Fibroblast of gingiva (primary cell): ENCODE data around the gene SULT1A3.
A peak's percentile ranks its signal among the peaks of the same experiment; 100 is the strongest.
"Not testable (repeated sequence)": the region's sequence is repeated elsewhere in the genome, so short reads cannot be mapped to it uniquely, and the experiment has no call there.

Source experiments
- DNase-seq: peaks from one replicate; pipeline ENCODE4 v3.0.0-alpha.2; 2011; ENCODE audit warnings: low read depth

Gene SULT1A3

DNA sequence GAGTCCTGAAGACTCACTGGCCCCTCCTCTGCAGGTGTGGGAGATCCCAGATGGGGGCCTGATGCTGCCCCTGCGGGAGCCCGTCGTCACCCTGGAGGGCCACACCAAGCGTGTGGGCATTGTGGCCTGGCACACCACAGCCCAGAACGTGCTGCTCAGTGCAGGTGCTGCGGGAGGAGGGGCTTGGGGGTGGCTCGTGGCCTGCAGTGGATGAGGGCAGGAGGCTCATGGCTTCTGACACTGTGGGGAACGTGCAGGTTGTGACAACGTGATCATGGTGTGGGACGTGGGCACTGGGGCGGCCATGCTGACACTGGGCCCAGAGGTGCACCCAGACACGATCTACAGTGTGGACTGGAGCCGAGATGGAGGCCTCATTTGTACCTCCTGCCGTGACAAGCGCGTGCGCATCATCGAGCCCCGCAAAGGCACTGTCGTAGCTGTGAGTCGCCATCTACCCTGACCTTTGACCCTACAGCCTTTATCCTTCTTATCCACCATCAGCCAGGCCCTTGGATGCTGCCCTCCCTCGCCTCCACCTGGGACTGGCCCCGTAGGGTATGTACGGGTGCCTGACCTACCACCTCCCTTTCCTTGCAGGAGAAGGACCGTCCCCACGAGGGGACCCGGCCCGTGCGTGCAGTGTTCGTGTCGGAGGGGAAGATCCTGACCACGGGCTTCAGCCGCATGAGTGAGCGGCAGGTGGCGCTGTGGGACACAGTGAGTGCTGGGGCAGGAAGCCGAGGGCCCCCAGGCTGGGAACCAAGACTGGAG is 12.1 kb upstream of the SULT1A3 start:
- peak; percentile 13 for DNase-seq

DNA sequence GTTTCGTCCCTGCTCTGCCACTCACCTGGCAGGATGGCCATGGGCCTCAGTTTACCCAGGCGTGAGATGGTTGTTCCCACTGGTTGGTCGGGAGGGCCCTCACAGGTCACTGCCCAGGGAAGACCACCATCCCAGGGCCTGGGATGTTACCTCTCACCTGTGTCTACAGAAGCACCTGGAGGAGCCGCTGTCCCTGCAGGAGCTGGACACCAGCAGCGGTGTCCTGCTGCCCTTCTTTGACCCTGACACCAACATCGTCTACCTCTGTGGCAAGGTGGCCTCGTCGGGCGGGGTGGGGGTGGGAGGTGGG is 11.5 kb upstream of the SULT1A3 start:
- no peak for DNase-seq

DNA sequence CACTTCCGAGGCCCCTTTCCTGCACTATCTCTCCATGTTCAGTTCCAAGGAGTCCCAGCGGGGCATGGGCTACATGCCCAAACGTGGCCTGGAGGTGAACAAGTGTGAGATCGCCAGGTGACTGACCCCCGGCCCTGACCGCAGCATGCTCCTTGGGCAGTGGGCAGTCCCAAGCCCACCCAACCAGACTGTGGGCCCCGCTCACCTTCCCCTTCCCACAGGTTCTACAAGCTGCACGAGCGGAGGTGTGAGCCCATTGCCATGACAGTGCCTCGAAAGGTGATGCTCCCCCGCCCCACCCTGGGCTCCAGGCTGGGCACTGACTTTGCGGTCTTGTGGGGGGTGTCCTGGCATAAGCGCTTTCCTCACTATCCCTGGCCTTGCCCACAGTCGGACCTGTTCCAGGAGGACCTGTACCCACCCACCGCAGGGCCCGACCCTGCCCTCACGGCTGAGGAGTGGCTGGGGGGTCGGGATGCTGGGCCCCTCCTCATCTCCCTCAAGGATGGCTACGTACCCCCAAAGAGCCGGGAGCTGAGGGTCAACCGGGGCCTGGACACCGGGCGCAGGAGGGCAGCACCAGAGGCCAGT is 11.0 kb upstream of the SULT1A3 start:
- DNase-seq = no peak

DNA sequence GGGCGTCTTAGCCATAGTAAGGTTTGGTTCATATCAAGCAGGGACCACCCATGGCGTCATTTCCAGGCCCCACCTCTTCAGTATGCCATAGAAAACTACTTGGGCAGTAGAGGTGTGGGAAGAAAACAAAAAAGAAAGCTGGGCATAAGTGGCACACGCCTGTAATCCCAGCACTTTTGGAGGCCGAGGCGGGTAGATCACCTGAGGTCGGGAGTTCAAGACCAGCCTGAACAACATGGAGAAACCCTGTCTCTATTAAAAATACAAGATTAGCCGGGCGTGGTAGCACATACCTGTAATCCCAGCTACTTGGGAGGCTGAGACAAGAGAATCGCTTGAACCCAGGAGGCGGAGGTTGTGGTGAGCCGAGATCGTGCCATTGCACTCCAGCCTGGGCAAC is 7.9 kb upstream of the SULT1A3 start:
- DNase-seq = not testable (repeated sequence)

DNA sequence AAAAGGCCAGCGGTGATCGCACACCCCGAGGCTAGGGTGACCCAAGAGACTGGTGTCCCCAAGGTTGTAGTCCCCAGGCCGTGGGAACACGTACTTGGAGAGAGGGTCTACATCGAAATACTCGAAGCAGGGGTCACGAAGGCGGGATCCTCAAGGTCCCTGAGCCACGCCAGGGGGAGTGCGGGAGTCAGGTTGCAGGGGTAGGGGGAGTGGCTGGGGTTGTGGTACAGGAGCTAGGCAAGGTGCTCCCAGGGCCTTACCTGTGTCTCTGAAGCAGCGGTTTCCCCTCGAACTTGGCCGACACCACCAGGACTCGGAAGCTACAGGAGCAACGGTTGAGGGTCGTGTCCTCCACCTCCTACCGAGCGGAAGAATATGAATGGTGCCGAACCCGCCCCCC is 6.0 kb upstream of the SULT1A3 start:
- DNase-seq = not testable (repeated sequence)

DNA sequence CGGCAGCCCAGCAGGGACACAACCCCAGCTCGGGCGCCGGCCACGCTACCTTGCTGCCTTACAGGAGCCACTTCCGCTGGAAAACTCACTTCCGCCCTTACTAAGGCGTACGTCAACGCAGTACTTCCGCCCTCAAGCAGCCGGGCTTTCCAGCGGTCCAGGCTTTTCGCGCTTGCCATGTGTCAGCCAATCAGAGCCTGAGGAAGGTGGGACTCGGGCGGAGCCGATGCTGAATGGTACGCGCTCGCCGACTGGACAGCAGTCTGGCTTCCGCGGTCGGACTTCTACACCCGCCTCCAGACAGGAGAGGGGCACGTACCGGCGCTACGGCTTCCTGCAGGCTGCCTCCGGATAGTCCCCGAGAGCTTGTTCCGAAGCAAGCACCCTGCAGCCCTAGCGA is 5.4 kb upstream of the SULT1A3 start, which contains the start of the genes BOLA2B and SLX1A:
BOLA2B (minus strand) TSS at position 52 of the 400 bp plus-strand sequence. CDS start 71 bp downstream, outside the sequence.
SLX1A (plus strand) TSS at position 261 of the 400 bp plus-strand sequence. CDS start 210 bp downstream, outside the sequence.
- not testable (repeated sequence) for DNase-seq

DNA sequence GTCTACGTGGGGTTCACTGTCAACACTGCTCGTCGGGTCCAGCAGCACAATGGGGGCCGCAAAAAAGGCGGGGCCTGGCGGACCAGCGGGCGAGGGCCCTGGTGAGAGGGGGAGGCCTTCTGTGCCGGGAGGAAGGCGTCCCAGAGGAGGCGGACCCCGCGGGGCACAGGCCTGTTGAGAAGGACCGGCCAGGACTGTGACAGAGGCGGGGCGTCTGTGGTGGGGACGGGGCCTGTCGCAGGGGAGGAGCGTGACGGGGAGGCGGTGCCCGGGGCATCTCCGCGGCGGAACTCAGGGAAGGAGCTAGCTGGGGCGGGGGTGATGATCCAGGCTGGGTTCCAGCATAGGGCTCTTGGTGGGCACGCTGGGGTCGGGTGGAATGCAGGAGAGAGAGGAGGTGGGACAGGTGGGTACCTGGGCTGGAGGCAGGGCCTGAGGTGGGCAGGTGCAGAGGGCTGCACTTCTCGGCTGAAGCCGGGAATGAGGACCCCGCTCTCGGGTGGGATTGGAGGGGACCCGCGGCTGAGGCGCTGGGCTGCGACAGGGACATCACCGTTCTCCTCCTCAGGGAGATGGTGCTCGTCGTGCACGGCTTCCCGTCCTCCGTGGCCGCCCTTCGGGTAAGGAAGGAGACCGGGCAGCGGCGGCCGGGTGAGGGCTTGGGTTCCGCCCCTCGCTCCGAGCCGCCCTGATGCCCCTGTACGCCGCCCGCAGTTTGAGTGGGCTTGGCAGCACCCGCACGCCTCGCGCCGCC is 4.7 kb upstream of the SULT1A3 start:
- DNase-seq = not testable (repeated sequence)

DNA sequence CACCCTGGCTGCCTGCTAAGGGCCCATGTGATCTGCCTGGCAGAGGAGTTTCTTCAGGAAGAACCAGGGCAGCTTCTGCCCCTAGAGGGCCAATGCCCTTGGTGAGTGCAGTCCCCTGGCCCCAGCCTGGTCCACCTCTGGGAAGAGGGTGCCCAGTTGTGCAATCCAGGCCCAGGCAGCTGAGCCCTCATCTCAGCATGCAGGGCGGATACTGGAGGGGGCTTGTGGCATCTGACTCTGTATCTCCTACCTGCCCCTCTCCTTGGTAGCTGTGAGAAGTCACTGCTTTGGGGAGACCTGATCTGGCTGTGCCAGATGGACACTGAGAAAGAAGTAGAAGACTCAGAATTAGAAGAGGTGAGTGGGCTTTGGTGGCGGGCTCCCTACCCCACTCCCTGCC is 2.1 kb upstream of the SULT1A3 start:
- not testable (repeated sequence) for DNase-seq

DNA sequence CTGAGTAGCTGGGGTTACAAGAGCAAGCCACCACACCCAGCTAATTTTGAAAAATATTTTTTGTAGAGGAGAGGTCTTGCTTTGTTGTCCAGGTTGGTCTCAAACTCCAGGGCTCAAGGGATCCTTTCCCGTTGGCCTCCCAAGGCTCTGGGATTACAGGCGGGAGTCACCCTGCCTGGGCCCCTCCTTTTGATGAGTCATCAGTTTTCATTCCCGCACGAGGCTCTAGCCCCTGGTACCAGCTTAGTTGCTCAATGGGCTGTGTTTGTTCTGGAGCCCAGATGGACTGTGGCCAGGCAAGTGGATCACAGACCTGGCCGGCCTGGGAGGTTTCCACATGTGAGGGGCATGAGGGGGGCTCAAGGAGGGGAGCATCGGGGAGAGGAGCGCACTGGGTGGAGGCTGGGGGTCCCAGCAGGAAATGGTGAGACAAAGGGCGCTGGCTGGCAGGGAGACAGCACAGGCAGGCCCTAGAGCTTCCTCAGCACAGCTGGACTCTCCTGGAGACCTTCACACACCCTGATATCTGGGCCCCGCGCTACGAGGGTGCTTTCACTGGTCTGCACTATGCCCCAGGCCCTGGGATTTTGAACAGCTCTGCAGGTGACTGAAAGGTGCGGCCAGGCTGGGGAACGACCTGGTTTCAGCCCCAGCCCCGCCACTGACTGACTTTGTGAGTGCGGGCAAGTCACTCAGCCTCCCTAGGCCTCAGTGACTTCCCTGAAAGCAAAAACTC is 721 bp downstream of the SULT1A3 start:
- DNase-seq = not testable (repeated sequence)

DNA sequence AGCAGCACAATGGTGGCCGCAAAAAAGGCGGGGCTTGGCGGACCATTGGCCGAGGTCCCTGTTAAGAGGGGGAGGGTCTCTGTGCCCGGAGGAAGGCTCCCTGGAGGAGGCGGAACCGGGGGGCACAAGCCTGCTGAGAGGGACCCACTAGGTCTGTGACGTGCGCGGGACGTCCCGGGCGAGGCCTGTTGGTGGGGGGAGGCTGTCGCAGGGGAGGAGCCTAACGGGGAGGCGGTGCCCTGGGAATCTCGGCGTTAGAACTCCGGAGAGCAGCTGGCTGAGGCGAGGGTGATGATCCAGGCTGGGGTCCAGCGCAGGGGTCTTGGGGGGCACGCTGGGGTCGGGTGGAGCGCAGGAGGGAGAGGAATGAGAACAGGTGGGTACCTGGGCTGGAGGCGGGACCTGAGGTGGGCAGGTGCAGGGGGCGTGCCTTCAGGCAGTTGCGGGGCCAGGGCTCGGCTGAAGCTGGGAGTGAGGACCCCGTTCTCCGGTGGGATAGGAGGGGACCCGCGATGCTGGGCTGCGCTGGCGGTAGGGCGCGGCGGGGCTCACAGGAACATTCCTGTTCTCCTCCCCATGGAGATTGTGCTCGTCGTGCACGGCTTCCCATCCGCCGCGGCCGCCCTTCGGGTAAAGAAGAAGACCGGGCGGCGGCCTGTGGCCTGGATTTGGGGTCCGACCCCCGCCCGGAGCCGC is 6.6 kb downstream of the SULT1A3 start:
- not testable (repeated sequence) for DNase-seq

DNA sequence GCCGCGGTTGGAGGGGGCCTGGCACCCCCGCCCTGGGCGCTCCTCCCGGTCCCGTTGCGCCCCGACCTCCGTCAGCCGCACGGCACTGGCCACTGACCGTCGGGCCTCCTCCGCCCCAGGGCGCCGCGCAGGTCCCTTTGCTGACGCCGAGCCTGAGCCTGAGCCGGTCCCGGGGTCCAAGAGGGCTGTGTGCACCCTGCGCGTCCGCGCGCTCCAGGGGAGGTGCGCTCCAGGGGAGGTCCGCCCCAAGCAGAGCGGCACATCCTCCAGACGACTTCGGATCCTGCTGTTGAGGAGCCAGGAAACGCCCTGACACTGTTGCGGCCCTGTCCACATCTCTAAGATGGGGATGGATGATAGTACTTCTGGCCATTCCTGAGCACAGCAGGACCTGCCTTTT is 7.2 kb downstream of the SULT1A3 start:
- not testable (repeated sequence) for DNase-seq

DNA sequence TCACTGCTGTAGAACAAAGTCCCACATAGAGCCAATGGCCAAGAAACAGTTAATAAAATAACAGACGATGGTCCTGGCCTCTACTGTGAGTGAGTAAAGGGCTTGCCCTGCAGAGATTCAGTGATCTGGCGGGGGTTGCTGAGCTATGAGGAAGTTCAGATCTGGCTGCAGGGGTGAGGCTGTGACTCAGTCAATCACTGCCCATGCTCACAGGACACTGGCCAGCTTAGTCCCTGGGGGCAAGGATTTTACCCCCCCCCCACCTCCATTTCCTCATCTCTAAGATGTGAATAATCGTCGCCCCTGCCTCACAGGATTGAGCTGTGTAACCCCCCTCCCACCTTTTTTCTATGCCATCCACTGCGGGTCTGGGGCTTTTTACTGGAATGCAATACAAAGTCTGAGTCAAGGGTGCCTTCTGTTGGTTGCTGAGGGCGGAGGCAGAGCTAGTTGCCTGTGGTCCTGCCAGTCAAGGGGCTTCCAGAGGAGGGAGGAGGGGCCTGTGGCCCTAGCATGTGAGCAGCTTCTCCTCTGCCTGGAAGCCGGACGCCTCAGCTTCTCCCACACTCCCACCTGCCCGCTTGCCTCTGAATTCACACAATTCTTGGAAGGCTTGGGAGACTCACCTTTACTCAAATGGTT is 8.1 kb downstream of the SULT1A3 start:
- not testable (repeated sequence) for DNase-seq

DNA sequence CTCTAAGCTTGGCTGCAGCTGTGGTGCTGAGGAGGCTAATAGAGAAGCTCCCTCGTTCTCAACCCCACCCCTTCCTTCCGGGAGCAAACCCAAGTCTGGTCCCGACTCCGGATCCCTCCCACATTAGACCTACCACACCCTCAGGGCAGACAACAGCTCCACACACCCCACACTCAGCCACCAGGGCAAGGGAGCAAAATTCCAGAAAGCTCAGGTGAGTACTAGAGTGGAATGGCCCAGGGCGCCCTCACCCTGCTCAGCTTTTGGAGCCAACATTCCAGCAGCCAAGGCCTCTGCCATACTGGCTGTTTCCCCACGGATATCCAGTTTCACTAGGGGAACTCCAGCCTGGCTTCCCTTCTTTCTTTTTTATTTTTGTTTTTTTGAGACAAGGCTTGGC is 10.0 kb downstream of the SULT1A3 start:
- not testable (repeated sequence) for DNase-seq

DNA sequence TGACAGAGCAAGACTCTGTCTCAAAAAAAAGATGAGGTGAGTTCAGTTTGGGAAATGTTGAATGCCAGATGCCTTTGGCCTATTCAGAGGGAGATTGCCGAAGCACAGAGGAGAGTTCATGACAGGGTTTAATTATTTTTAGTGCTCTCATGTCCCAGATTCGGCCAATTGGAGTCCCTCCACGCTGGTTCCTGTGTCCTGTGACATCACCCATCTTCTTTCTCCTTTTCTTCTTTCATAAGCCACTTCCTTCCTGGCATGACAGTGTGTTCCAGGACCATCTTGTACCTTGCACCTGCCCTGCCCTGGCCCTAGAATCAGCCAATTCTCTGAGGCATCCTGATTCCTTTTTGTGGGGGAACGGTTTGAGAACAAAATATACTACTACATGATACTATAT is 12.4 kb downstream of the SULT1A3 start:
- not testable (repeated sequence) for DNase-seq

DNA sequence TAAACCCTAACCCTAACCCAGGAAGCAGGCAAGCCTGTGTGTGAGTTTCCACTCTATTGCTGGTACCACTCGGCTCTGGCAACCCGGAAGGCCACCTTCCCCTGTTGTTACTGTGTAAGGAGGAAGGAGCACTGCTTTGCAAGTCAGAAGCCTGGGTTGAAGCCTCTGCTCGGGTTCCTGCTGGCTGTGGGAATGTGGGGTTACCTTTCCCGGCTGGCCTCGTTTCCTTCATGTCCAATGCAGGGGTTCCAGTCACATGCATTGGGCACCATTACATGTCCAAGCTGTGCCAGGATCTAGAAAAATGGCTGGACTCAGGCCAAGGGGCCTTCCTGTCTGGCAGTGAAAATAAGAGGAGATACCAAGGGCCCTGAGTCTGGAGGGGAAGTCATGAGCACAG is 18.0 kb downstream of the SULT1A3 start:
- DNase-seq = not testable (repeated sequence)

DNA sequence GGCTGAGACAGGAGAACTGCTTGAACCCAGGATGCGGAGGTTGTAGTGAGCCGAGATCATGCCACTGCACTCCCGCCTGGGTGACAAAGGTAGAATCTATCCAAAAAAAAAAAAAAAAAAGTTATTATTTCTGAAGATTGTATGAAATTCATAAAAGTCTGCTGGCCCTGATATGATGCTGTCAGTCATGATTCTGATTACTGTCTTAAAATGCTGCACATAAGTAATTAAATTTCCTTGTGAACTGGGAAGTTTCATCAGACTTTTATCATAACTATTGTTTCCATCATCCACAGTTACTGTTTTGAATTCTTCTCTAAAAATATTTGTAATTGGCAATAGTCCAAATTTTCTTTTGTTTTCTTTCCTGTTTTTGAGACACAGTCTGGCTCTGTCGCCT is 49.3 kb downstream of the SULT1A3 start, which contains the start of gene NPIPB13:
NPIPB13 (minus strand) TSS at position 101 of the 400 bp plus-strand sequence. CDS start 2,906 bp downstream, outside the sequence.
- not testable (repeated sequence) for DNase-seq
